HG03108 (cell line): ENCODE data around the gene ADGRD1.
"Not testable (repeated sequence)": the region's sequence is repeated elsewhere in the genome, so short reads cannot be mapped to it uniquely, and the experiment has no call there.

ENCODE experiments used
- ATAC-seq: cut with Tn5 transposase; IDR thresholded peaks from one replicate; pipeline ENCODE4 v1.9.1; 2021; ENCODE audit warnings: moderate library complexity; ENCODE audit not compliant: unreplicated experiment

ADGRD1 gene

DNA sequence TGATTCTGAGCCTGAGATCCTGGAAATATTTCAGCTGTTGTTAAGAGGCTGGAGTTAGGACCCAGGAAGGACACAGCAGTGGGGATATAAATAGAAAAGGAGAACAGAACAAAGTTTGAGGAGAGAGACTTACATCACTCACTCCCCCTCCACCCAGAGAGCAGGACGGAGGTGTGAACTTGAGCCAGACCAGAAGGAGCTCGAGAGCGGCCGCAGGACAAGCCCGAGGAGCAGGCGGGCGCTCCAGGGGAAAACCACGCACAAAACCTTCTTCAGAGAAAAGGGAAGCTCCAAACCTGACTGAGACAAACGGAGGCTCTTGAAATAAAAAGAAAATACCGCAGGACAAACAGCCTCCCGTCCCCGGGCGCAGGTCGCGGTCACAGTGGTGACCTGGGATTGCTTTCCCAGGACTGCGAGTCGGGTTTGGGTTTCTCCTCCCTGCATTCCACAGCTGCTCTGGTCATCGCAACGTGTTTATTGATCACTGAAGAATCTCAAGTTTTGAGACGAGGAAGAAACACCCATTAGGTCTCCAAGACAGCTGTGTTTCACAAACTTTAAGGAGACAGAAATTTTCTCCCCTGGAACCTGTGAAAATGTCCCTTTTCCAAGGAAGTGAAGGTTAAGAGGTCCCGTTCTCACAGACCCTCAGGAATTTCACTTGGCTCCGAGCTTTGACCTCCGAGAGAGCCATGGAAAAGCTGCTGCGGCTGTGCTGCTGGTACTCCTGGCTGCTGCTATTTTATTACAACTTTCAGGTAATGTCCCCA is at the start of gene ADGRD1:
ADGRD1 (plus strand) TSS at position 137 of the 773 bp plus-strand sequence; CDS start at position 696, 559 bp downstream.
- no peak for ATAC-seq

DNA sequence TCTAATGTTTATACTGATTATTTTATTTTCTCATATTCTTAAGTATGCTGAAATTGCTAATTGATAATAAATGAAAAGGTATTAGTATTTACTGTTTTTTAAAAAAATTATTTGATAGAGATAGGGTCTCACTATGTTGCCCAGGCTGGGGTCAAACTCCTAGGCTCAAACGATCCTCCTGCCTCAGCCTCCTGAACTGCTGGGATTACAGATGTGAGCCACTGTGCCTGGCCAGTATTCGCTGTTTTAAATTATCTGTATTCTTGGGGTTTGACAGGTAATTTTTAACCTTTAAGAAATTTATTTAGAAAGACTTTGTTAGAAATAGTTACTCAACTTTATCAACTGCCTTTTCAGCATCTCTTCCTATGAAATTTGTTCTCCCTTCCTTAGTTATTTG is 49.6 kb upstream of the ADGRD1 start:
- no peak for ATAC-seq

GRCh38 chr12:130904936-130905455 is 48.7 kb upstream of the ADGRD1 start:
- ATAC-seq = not testable (repeated sequence)

DNA sequence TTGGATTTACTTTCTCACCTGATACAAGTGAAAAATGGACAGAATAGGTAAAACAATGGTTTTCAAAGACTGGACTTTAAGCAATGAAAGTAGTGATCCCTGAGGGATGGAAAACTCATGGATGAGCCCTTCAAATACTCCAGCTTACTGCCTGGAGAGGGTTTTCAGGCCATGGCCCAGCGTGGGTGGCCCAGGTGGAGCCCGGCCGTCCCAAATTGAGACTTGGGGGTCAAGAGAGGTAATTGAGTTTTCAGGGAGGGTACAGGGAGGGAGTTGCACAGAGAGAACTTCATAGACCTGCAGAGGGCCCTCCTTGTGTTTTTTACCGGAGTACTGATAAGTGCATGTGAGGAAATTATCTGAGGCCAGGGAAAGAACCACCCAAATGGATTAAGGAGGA is 44.6 kb upstream of the ADGRD1 start:
- no peak for ATAC-seq

- no peak for ATAC-seq
These were observed 42.5 kb upstream of the ADGRD1 start for GRCh38 chr12:130911193-130911592.

DNA sequence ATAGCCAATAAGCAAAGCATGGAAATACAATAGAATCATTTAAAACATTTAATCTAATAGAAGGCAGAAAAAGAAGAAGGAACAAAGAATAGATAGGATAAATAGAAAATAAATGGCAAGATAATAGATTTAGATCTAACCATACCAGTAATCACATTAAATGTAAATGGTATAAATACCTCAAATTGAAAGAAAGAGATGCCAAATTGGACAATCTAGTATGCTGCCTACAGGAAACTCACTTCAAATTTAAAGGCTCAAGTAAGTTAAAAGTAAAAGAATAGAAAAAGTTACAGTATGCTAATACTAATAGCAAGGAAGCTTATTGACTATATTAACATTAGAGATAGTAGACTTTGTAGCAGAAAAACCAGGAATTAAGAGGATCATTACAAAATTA is 41.8 kb upstream of the ADGRD1 start:
- no peak for ATAC-seq

- ATAC-seq = no peak
These were observed 37.3 kb upstream of the ADGRD1 start for GRCh38 chr12:130916241-130916911.

- ATAC-seq = no peak
These were observed 36.1 kb upstream of the ADGRD1 start for GRCh38 chr12:130917607-130918006.

GRCh38 chr12:130919086-130919485 is 34.6 kb upstream of the ADGRD1 start:
- no peak for ATAC-seq

DNA sequence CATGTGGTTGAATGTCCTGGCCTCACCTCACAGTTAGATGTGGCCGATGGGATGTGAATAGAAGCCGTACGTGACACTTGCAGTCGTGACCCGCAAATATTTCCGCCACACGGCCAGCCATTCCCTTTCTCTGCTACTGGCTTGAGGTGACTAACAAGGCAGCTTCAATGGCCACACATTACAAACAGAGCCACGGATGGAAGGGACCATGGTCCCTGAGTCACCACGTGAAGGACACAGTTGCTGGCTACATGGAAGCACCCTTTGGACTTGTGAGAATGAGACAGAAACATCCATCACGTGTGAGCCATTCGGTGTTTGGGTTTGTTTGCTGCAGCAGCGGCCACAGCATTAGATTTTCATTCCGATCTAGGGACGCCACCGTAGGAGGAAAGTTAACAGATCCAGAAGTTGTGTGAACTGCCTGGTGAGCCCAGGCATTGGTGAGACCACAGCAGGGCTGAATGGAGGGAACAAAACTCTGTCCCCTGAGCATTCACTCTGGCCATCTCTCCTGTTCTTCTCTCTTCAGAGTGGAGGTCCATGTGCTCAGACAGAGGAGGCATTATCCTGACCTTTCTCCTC is 33.5 kb upstream of the ADGRD1 start:
- ATAC-seq = no peak

DNA sequence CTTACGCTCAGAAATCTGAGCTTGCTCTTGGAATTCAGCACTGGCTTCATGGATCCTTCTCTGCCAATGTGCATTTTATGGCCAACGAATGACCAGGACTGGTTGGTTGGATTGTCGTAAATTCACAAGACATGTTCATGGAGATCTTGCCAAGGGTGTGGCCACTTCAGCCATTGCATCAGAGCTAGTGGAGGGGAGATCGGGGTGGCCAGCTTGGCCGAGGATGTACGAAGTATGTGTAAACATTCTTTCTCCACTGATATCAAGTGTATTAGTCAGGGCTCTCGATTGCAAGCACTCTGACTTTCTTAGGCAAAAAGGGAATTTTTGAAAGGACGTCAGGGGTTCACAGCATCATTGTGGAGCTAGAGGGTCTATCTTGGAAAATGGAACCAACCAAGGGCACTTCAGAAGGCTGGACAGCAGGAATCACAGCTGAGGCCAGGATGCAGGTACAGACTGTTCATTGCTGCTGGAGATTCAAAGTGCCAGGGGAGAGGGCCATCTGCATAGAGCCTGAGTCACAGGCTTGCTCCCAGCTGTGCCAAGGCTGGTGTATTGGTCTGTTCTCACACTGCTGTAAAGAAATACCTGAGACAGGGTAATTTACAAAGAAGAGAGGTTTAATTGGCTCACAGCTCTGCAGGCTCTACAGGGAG is 32.9 kb upstream of the ADGRD1 start:
- no peak for ATAC-seq

DNA sequence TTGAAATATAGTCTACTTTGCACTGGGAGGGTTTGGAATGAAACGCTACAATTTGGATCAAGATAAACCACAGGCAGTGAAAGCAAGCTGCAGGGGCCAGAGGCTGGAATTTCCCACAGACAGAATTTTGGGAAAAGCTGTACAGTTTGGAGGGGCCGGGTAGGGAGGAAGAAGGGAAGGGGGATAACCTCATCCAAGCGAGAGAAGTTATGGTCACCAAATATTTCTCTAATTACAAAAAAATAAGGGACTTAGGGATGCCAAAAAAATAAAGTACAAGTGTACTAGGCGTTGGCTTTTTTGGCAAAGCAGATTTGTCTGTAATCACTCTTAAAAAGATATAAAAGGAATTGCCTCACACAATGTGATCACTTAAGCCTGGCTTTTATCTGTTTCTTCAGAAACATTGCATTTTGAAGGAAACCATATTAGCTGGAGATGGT is 31.2 kb upstream of the ADGRD1 start:
- ATAC-seq = no peak

- no peak for ATAC-seq
These were observed 28.6 kb upstream of the ADGRD1 start for GRCh38 chr12:130924966-130925665.

DNA sequence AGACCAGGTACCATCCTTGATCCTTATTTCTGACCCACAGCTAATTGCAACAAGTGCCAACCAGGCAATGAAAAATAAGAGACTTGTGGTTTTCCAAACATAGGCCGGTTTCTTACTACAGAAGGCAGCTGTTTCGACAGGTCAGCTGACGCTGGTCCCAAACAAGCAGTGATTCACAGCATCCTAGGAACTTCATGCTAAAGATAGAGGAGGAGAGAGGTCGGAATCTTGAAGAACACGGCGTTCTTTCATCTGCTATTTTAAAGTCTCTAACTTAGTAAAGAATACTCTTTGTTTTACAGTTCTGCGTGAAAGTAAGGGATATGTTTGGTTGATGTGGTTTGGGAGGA is 28.1 kb upstream of the ADGRD1 start:
- ATAC-seq = no peak

GRCh38 chr12:130929363-130929762 is 24.3 kb upstream of the ADGRD1 start:
- no peak for ATAC-seq

- no peak for ATAC-seq
These were observed 21.4 kb upstream of the ADGRD1 start for GRCh38 chr12:130932061-130932930.

- no peak for ATAC-seq
These were observed 20.3 kb upstream of the ADGRD1 start for GRCh38 chr12:130933269-130933995.

DNA sequence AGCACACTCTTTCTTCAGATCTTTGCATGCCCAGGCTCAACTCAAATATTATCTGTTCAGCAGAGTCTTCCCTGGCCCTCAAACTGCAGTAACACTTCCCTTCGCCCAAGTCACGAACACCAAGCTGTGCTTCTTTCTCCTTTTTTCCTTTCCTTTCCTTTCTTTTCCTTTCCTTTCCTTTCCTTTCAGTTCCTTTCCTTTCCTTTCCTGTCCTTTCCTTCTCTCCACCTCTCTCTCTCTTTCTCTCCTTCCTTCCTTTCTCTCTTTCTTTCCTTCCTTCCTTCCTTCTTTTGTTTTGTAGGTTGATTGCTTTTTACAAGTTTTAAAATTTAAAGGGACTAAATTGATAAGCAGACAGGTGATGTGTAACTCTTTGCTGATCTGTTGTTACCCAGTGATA is 19.0 kb upstream of the ADGRD1 start:
- no peak for ATAC-seq

DNA sequence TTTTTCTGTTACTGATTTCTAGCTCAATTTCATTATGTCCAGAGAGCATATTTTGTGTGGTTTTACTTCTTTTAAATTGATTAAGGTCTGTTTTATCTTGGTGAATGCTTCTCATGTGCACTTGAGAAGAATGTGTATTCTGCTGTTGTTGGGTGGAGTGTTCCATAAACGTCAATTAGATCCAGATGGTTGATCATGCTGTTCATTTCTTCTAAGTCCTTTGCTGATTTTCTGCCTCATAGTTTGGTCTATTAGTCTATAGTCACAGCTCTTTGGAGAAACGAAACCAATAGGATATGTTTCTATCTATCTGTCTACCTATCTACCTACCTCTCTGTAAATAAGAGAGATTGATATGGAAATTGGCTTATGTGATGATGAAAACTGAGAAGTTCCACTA is 17.1 kb upstream of the ADGRD1 start:
- ATAC-seq = no peak
